ENCODE data around the gene CWC25. TPM values are rescaled to one million over a fixed set of nuclear protein-coding genes. Genes with fewer than 3 reads are reported as not detected.

The CWC25 gene
- total and polyA plus RNA-seq, 2 of the 13 experiments (the other 11 are each of a cell fraction or from before 2014, with no cell fraction given): 15.6 to 22.7 TPM

DNA sequence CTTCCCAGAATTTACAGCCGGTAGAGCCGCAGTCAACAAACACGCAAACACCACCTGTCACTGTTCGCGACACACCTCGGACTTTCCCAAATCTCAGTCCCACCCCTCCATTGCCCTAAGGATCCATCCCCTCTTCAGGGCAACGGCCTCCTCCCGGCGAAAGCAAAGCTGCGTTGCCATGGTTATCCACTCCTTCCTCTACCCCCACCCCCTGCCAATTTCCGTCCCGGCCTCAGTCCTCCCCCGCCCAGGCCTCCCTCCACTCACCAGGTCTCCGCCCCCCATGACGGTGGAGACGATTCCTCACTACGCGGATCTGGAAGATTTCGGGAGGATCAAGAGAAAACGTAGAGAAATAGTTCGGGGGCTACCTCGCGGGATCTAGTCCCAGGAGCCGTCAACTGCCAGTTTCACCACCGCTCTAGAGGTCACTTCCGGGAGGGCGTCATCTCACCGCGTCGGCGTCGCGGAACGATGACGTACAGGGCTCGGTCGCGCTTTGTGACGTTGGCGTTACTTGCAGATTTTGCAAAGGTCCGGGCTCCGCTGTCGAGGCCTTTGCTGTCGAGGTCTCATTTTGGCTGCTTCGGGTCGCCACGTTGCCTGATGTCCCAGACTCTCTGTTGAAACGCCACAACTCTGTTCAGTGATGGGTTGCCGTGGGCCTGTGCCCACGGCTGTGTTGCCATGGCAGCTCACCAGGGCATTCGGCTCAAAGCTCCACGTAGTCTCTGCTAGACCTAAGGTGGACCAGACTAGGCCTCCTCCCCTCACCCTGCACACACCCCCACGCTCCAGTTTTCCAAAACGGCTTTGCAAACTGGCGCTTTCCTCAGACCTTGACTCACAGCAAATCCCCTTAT, at the start of gene CWC25 (continued):
- TF ChIP-seq, protein P1, sequence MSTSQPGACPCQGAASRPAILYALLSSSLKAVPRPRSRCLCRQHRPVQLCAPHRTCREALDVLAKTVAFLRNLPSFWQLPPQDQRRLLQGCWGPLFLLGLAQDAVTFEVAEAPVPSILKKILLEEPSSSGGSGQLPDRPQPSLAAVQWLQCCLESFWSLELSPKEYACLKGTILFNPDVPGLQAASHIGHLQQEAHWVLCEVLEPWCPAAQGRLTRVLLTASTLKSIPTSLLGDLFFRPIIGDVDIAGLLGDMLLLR (CRISPR knock-in tag; IDR thresholded peaks at IDR 0.05): peak; percentile 95
- TF ChIP-seq, protein P2, sequence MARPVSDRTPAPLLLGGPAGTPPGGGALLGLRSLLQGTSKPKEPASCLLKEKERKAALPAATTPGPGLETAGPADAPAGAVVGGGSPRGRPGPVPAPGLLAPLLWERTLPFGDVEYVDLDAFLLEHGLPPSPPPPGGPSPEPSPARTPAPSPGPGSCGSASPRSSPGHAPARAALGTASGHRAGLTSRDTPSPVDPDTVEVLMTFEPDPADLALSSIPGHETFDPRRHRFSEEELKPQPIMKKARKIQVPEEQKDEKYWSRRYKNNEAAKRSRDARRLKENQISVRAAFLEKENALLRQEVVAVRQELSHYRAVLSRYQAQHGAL (CRISPR knock-in tag; IDR thresholded peaks at IDR 0.05; ENCODE audit: not compliant biosample characterization): no peak
- TF ChIP-seq DNMT1 (CRISPR knock-in tag; IDR thresholded peaks at IDR 0.05) (0 out of 2 replicates have a peak, but pooled peaks have one; percentile 25), TCF12 (IDR thresholded peaks at IDR 0.05) (no peak), TCF12 (CRISPR knock-in tag; IDR thresholded peaks at IDR 0.05) (peak; percentile 90), ZNF879 (CRISPR knock-in tag; IDR thresholded peaks at IDR 0.05) (peak; percentile 78; the same call in 1 of the 2 replicates), ZFP36L1 (CRISPR knock-in tag; IDR thresholded peaks at IDR 0.05) (peak; percentile 17; the same call in 1 of the 2 replicates), MTA3 (CRISPR knock-in tag; IDR thresholded peaks at IDR 0.05) (no peak), ARNT2 (CRISPR knock-in tag; IDR thresholded peaks at IDR 0.05; ENCODE audit: low read depth) (no peak; the same call in 1 of the 2 replicates), POLR2A (IDR thresholded peaks at IDR 0.05; ENCODE audit: insufficient read depth in 1 of 2, low read depth in 2 of 2, low read length in 2 of 2) (peak; percentile 97 to 98), ZNF780A (CRISPR knock-in tag; IDR thresholded peaks at IDR 0.05) (no peak), SNRNP70 (IDR thresholded peaks at IDR 0.05; ENCODE audit: low read depth, low read length) (no peak), ZNF670 (CRISPR knock-in tag; IDR thresholded peaks at IDR 0.05; ENCODE audit: borderline replicate concordance) (no peak), PHF21A (CRISPR knock-in tag; IDR thresholded peaks at IDR 0.05) (peak; percentile 77), ZNF605 (CRISPR knock-in tag; IDR thresholded peaks at IDR 0.05) (peak; percentile 95), MIER2 (CRISPR knock-in tag; IDR thresholded peaks at IDR 0.05) (peak; percentile 60), ZC3H13 (CRISPR knock-in tag; IDR thresholded peaks at IDR 0.05) (no peak; the same call in 1 of the 2 replicates), SCMH1 (CRISPR knock-in tag; IDR thresholded peaks at IDR 0.05; ENCODE audit: borderline replicate concordance) (no peak)
- TF ChIP-seq, protein P3, sequence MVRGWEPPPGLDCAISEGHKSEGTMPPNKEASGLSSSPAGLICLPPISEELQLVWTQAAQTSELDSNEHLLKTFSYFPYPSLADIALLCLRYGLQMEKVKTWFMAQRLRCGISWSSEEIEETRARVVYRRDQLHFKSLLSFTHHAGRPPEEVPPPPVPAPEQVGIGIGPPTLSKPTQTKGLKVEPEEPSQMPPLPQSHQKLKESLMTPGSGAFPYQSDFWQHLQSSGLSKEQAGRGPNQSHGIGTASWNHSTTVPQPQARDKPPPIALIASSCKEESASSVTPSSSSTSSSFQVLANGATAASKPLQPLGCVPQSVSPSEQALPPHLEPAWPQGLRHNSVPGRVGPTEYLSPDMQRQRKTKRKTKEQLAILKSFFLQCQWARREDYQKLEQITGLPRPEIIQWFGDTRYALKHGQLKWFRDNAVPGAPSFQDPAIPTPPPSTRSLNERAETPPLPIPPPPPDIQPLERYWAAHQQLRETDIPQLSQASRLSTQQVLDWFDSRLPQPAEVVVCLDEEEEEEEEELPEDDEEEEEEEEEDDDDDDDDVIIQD (CRISPR knock-in tag; IDR thresholded peaks at IDR 0.05; ENCODE audit: low read depth): 0 out of 2 replicates have a peak, but pooled peaks have one; percentile 40
- TF ChIP-seq, protein P4, sequence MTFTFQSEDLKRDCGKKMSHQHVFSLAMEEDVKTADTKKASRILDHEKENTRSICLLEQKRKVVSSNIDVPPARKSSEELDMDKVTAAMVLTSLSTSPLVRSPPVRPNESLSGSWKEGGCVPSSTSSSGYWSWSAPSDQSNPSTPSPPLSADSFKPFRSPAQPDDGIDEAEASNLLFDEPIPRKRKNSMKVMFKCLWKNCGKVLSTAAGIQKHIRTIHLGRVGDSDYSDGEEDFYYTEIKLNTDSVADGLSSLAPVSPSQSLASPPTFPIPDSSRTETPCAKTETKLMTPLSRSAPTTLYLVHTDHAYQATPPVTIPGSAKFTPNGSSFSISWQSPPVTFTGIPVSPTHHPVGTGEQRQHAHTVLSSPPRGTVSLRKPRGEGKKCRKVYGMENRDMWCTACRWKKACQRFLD (CRISPR knock-in tag; IDR thresholded peaks at IDR 0.05; ENCODE audit: borderline replicate concordance): peak; percentile 31; the same call in 1 of the 2 replicates
- TF ChIP-seq, protein P5, sequence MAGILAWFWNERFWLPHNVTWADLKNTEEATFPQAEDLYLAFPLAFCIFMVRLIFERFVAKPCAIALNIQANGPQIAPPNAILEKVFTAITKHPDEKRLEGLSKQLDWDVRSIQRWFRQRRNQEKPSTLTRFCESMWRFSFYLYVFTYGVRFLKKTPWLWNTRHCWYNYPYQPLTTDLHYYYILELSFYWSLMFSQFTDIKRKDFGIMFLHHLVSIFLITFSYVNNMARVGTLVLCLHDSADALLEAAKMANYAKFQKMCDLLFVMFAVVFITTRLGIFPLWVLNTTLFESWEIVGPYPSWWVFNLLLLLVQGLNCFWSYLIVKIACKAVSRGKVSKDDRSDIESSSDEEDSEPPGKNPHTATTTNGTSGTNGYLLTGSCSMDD (CRISPR knock-in tag; IDR thresholded peaks at IDR 0.05): no peak
- TF ChIP-seq, protein P6, sequence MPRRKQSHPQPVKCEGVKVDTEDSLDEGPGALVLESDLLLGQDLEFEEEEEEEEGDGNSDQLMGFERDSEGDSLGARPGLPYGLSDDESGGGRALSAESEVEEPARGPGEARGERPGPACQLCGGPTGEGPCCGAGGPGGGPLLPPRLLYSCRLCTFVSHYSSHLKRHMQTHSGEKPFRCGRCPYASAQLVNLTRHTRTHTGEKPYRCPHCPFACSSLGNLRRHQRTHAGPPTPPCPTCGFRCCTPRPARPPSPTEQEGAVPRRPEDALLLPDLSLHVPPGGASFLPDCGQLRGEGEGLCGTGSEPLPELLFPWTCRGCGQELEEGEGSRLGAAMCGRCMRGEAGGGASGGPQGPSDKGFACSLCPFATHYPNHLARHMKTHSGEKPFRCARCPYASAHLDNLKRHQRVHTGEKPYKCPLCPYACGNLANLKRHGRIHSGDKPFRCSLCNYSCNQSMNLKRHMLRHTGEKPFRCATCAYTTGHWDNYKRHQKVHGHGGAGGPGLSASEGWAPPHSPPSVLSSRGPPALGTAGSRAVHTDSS (CRISPR knock-in tag; conservative IDR thresholded peaks at IDR 0.05): no peak
- TF ChIP-seq, protein P7, sequence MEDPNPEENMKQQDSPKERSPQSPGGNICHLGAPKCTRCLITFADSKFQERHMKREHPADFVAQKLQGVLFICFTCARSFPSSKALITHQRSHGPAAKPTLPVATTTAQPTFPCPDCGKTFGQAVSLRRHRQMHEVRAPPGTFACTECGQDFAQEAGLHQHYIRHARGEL (CRISPR knock-in tag; IDR thresholded peaks at IDR 0.05): peak; percentile 89

Data from HepG2 (cell line).